ENCODE measurements around the gene BZW1.

GRCh38 chr2:200791905-200792304 lies 19.8 kb upstream of the BZW1 start:
- TF ChIP-seq CTCF (IDR thresholded peaks at IDR 0.05) (no peak), YY1 (IDR thresholded peaks at IDR 0.05; ENCODE audit: low read depth) (no peak), NFIC (IDR thresholded peaks at IDR 0.05; ENCODE audit: borderline replicate concordance) (no peak), EP300 (IDR thresholded peaks at IDR 0.05; ENCODE audit: borderline replicate concordance in 1 of 2, low read depth in 1 of 2, low read length in 1 of 2) (no peak), EZH2phosphoT487 (IDR thresholded peaks at IDR 0.05; ENCODE audit: borderline replicate concordance, low read depth) (no peak), GABPA (IDR thresholded peaks at IDR 0.05; ENCODE audit: low read depth) (no peak), POLR2AphosphoS5 (IDR thresholded peaks at IDR 0.05; ENCODE audit: low read depth, low read length) (no peak), FOXM1 (IDR thresholded peaks at IDR 0.05; ENCODE audit: low read depth) (no peak), RCOR1 (IDR thresholded peaks at IDR 0.05; ENCODE audit: low read length) (no peak)
- TF ChIP-seq, protein P1, sequence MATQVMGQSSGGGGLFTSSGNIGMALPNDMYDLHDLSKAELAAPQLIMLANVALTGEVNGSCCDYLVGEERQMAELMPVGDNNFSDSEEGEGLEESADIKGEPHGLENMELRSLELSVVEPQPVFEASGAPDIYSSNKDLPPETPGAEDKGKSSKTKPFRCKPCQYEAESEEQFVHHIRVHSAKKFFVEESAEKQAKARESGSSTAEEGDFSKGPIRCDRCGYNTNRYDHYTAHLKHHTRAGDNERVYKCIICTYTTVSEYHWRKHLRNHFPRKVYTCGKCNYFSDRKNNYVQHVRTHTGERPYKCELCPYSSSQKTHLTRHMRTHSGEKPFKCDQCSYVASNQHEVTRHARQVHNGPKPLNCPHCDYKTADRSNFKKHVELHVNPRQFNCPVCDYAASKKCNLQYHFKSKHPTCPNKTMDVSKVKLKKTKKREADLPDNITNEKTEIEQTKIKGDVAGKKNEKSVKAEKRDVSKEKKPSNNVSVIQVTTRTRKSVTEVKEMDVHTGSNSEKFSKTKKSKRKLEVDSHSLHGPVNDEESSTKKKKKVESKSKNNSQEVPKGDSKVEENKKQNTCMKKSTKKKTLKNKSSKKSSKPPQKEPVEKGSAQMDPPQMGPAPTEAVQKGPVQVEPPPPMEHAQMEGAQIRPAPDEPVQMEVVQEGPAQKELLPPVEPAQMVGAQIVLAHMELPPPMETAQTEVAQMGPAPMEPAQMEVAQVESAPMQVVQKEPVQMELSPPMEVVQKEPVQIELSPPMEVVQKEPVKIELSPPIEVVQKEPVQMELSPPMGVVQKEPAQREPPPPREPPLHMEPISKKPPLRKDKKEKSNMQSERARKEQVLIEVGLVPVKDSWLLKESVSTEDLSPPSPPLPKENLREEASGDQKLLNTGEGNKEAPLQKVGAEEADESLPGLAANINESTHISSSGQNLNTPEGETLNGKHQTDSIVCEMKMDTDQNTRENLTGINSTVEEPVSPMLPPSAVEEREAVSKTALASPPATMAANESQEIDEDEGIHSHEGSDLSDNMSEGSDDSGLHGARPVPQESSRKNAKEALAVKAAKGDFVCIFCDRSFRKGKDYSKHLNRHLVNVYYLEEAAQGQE (IDR thresholded peaks at IDR 0.05; ENCODE audit: low read depth, low read length) = no peak
